HG02981 (cell line): ENCODE measurements around the gene CAPN2.
"Not testable (repeated sequence)": the region's sequence is repeated elsewhere in the genome, so short reads cannot be mapped to it uniquely, and the experiment has no call there.

Experiments
- ATAC-seq: cut with Tn5 transposase; IDR thresholded peaks from one replicate; pipeline ENCODE4 v1.9.1; 2021; ENCODE audit warnings: mild to moderate bottlenecking, moderate library complexity; ENCODE audit not compliant: unreplicated experiment

The CAPN2 gene

GRCh38 chr1:223738465-223739365 is 26.4 kb downstream of the CAPN2 start:
- ATAC-seq: no peak

GRCh38 chr1:223739366-223740037 is 27.2 kb downstream of the CAPN2 start:
- no peak for ATAC-seq

- not testable (repeated sequence) for ATAC-seq
Measured at GRCh38 chr1:223740038-223740736, 27.8 kb downstream of the CAPN2 start.

GRCh38 chr1:223741861-223742260 is 29.5 kb downstream of the CAPN2 start:
- no peak for ATAC-seq

GRCh38 chr1:223742856-223743517 is 30.6 kb downstream of the CAPN2 start:
- ATAC-seq: no peak

GRCh38 chr1:223745731-223746130 is 33.4 kb downstream of the CAPN2 start:
- no peak for ATAC-seq

GRCh38 chr1:223747838-223748335 is 35.5 kb downstream of the CAPN2 start:
- ATAC-seq: no peak

GRCh38 chr1:223748405-223748772 is 36.0 kb downstream of the CAPN2 start:
- no peak for ATAC-seq

GRCh38 chr1:223748773-223749733 is 36.7 kb downstream of the CAPN2 start:
- peak; percentile 73 for ATAC-seq

GRCh38 chr1:223750730-223751570 is 38.6 kb downstream of the CAPN2 start:
- ATAC-seq: no peak

- ATAC-seq: no peak
Measured at GRCh38 chr1:223751696-223752095, 39.4 kb downstream of the CAPN2 start.

GRCh38 chr1:223752721-223753515 is 40.6 kb downstream of the CAPN2 start:
- no peak for ATAC-seq

- no peak for ATAC-seq
Measured at GRCh38 chr1:223754681-223755431, 42.5 kb downstream of the CAPN2 start.

- ATAC-seq: no peak
Measured at GRCh38 chr1:223755432-223755792, 43.1 kb downstream of the CAPN2 start.

GRCh38 chr1:223755992-223756775 is 43.8 kb downstream of the CAPN2 start:
- ATAC-seq: no peak

- no peak for ATAC-seq
Measured at GRCh38 chr1:223756806-223757700, 44.7 kb downstream of the CAPN2 start.
